ENCODE data around the gene NME7.

The NME7 gene

DNA sequence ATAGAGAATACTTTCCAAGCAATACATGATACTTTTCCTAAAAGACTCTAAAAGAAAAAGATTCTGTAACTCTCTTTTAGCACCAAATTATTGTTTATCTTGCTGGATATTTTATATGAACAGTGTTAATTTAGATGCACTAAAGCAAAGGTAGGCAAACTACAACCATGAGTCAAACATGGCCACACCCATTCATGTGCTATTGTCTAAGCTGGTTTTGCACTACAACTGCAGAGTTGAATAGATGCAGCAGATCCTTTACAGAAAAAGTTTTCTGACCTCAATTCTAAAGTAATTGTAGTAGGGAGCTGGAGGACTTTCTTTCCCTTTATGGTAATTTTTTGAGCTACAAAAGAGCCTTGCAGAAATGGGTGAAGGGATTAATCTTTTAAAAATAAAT lies 19.8 kb upstream of the NME7 start:
- DNase-seq, result no peak
- Histone ChIP-seq H3K27ac (no peak overlapping the region), H3K4me3 (ENCODE audit: low read depth, low read length) (no peak overlapping the region), H3K36me3 (replicated peaks) (peaks cover 33% of the 10 kb centered on the region), H3K27me3 (replicated peaks) (no peaks in the 10 kb centered on the region)
- in situ Hi-C loops (cut with HindIII; ENCODE audit: low pct_ligation_motif_present, low sequenced_read_pairs), result no loop called here
- no peak for TF ChIP-seq CTCF (IDR thresholded peaks at IDR 0.05; ENCODE audit: low read depth, low read length, missing control alignments)

DNA sequence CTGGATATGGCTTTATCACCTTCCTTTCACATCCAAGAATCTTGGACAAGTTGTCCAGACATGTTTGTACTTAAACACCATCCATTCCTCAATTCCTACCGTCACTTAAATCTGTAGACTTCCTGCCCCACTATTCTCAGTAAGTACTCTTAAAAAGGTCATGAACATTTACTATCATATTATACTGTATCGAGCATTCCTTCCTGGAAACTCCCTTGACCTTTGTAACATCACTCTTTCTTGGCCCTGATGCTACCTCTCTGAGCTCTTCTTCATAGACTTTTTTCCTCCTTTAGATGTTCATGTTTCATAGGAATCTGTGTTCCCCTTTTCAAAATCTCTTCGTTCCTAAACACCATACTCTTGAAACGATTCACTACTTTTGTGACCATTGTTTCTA lies 15.9 kb upstream of the NME7 start:
- Histone ChIP-seq H3K27me3 (replicated peaks) (no peaks in the 10 kb centered on the region), H3K27ac (no peak overlapping the region), H3K4me3 (ENCODE audit: low read depth, low read length) (no peak overlapping the region), H3K36me3 (replicated peaks) (peaks cover 29% of the 10 kb centered on the region)
- in situ Hi-C loops (cut with HindIII; ENCODE audit: low pct_ligation_motif_present, low sequenced_read_pairs), result no loop called here
- no peak for DNase-seq
- TF ChIP-seq CTCF (IDR thresholded peaks at IDR 0.05; ENCODE audit: low read depth, low read length, missing control alignments), result no peak

GRCh38 chr1:169381162-169381561 lies 13.6 kb upstream of the NME7 start:
- H3K36me3 ChIP-seq (replicated peaks), result peaks cover 31% of the 10 kb centered on the region
- H3K27ac ChIP-seq, result no peak overlapping the region
- no peak overlapping the region for H3K4me3 ChIP-seq (ENCODE audit: low read depth, low read length)
- no peak for DNase-seq
- in situ Hi-C loops (cut with HindIII; ENCODE audit: low pct_ligation_motif_present, low sequenced_read_pairs), result no loop called here
- no peaks in the 10 kb centered on the region for H3K27me3 ChIP-seq (replicated peaks)
- no peak for TF ChIP-seq CTCF (IDR thresholded peaks at IDR 0.05; ENCODE audit: low read depth, low read length, missing control alignments)

DNA sequence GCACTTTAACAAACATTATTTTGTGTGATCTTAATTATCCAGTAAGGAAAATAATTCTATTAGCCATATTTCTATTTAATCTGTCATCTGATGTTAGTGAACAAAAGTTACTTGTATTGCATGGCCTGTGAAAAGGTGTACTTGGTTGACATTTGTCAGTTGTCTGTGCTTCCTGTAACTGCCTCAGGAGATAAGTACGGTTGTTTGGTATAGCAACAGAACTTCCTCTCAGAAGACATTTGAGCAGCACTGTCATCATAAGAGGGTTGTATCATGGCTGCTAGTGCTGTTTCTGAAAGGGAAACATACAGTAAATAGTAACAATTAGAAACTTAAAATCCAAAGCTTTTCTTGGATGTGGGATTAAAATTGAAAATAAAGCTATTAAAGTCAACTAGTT lies 3.8 kb upstream of the NME7 start:
- no peak for TF ChIP-seq CTCF (IDR thresholded peaks at IDR 0.05; ENCODE audit: low read depth, low read length, missing control alignments)
- DNase-seq, result no peak
- H3K36me3 ChIP-seq (replicated peaks), result peaks cover 18% of the 10 kb centered on the region

GRCh38 chr1:169368406-169368769 lies 791 bp upstream of the NME7 start:
- TF ChIP-seq CTCF (IDR thresholded peaks at IDR 0.05; ENCODE audit: low read depth, low read length, missing control alignments), result no peak
- DNase-seq, result peak; percentile 4
- peak overlapping the region; percentile 86 for H3K4me3 ChIP-seq (ENCODE audit: low read depth, low read length)
- H3K27ac ChIP-seq, result peak overlapping the region; percentile 96
- peaks cover 17% of the 10 kb centered on the region for H3K36me3 ChIP-seq (replicated peaks)
- in situ Hi-C loops (cut with HindIII; ENCODE audit: low pct_ligation_motif_present, low sequenced_read_pairs), result no loop called here
- no peaks in the 10 kb centered on the region for H3K27me3 ChIP-seq (replicated peaks)

More for the DNA sequence above, 3.8 kb upstream of the NME7 start:
- H3K4me3 ChIP-seq (ENCODE audit: low read depth, low read length), result no peak overlapping the region
- H3K27ac ChIP-seq, result no peak overlapping the region
- H3K27me3 ChIP-seq (replicated peaks), result no peaks in the 10 kb centered on the region
- in situ Hi-C loops (cut with HindIII; ENCODE audit: low pct_ligation_motif_present, low sequenced_read_pairs), result no loop called here

- Histone ChIP-seq H3K4me3 (ENCODE audit: low read depth, low read length) (peak overlapping the region; percentile 86), H3K36me3 (replicated peaks) (peaks cover 9% of the 10 kb centered on the region), H3K27me3 (replicated peaks) (no peaks in the 10 kb centered on the region), H3K27ac (peak overlapping the region; percentile 96)
- no peak for TF ChIP-seq CTCF (IDR thresholded peaks at IDR 0.05; ENCODE audit: low read depth, low read length, missing control alignments)
- in situ Hi-C loops (cut with HindIII; ENCODE audit: low pct_ligation_motif_present, low sequenced_read_pairs), result no loop called here
- no peak for DNase-seq
These were observed 406 bp downstream of the NME7 start for GRCh38 chr1:169367096-169367685.

All from brain microvascular endothelial cell (primary cell).